Suppressor macrophage treated with lipopolysaccharide for 1 hour (primary cell): ENCODE measurements around the gene SLC25A44.
A peak's percentile ranks its signal among the peaks of the same experiment; 100 is the strongest.

Experiments used
- DNase-seq, 3 donors: peaks; one replicate each; pipeline ENCODE4 v3.0.0-alpha.2; 2020 to 2022

Gene SLC25A44

GRCh38 chr1:156244126-156244525 lies 50.2 kb downstream of the SLC25A44 start:
- no peak for DNase-seq

GRCh38 chr1:156244712-156245111 lies 50.8 kb downstream of the SLC25A44 start:
- DNase-seq, result no peak

- DNase-seq, result peak in 2 of 3 donors; percentile 20 to 33
These were observed 51.7 kb downstream of the SLC25A44 start for GRCh38 chr1:156245451-156246232.

- DNase-seq, result no peak
These were observed 52.4 kb downstream of the SLC25A44 start for GRCh38 chr1:156246241-156246780.

GRCh38 chr1:156246781-156247459 lies 53.0 kb downstream of the SLC25A44 start:
- no peak for DNase-seq

GRCh38 chr1:156247460-156248322 lies 53.8 kb downstream of the SLC25A44 start, which contains the start of gene PAQR6:
PAQR6 (minus strand) TSS chr1:156248056; CDS start chr1:156246731, 1,325 bp downstream.
- DNase-seq, result no peak

- DNase-seq, result no peak
These were observed 54.4 kb downstream of the SLC25A44 start for GRCh38 chr1:156248323-156248683.

- DNase-seq, result no peak
These were observed 55.7 kb downstream of the SLC25A44 start for GRCh38 chr1:156249593-156249992.

- DNase-seq, result no peak
These were observed 57.6 kb downstream of the SLC25A44 start for GRCh38 chr1:156251527-156251926.

GRCh38 chr1:156253634-156254033 lies 59.7 kb downstream of the SLC25A44 start:
- DNase-seq, result no peak

- no peak for DNase-seq
These were observed 63.8 kb downstream of the SLC25A44 start for GRCh38 chr1:156257711-156258110.

- DNase-seq, result no peak
These were observed 65.0 kb downstream of the SLC25A44 start for GRCh38 chr1:156258859-156259258.

GRCh38 chr1:156259805-156260204 lies 65.9 kb downstream of the SLC25A44 start:
- DNase-seq, result no peak

GRCh38 chr1:156260896-156261295 lies 67.0 kb downstream of the SLC25A44 start:
- DNase-seq, result no peak
